ENCODE data around the gene QSOX2.

Gene QSOX2

DNA sequence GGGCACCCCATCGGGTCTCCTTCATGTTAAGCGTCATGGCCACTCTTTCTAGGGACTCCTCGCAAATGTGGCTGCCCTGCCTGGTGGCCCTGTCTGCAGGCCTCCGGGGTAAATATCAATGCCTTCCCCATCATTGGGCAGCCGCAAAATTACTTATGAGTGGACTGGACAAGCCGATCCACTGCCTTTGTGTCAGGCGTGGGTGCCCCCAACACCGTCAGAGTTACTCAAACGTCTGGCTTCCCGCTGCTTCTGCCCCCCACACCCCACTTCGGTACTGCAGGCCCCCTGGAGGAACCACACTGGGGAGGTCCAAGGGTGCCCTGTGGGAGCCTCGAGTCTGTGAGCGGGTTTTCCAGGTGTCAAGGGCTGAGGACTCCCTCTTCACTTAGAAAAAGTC is 44.4 kb downstream of the QSOX2 start:
- DNase-seq = no peak

DNA sequence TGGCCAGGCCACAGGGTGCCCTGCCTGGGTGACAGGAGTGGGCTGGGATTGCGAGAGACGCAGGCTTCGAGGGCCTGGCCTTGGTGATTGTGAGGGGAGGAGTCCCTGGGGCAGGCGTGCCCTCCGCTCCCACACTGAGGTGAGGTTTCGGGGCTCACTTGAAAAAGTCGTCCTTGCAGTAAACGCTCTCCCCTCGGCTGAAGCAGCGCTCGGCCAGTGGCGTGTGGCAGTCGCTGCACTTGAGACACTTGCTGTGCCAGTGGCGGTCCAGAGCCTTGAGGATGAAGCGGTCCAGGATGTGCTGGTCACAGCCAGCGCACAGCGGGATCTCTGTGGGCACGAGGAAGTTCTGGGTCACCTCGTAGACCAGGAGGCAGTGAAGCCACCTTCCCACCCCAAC is 45.2 kb downstream of the QSOX2 start:
- DNase-seq = no peak

- DNase-seq = no peak
Observed at GRCh38 chr9:136199391-136200288, 46.0 kb downstream of the QSOX2 start.

DNA sequence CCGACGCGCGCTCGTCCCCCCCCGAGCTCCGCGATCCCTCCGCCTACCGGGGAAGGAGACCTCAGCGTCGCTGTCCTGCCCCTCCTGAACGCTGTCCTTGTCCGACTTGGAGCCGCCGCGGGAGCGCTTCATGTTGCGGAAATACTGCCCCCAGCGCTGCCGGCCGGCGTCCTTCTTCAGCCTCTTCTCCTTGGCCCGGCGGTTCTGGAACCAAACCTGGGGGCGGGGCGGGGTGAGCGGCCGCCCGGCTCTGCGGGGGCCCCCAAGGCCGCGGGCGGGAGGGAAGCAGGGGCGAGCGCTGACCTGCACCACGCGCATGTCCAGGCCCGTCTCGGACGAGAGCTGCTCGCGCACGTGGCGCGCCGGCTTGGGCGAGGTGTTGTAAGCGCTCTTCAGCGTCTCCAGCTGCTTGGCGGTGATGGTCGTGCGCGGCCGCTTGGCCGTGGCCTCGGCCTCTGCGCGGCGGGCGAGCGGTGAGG is 47.0 kb downstream of the QSOX2 start:
- no peak for DNase-seq

- no peak for DNase-seq
Observed at GRCh38 chr9:136197930-136198604, 47.5 kb downstream of the QSOX2 start.

- no peak for DNase-seq
Observed at GRCh38 chr9:136197084-136197875, 48.3 kb downstream of the QSOX2 start.

DNA sequence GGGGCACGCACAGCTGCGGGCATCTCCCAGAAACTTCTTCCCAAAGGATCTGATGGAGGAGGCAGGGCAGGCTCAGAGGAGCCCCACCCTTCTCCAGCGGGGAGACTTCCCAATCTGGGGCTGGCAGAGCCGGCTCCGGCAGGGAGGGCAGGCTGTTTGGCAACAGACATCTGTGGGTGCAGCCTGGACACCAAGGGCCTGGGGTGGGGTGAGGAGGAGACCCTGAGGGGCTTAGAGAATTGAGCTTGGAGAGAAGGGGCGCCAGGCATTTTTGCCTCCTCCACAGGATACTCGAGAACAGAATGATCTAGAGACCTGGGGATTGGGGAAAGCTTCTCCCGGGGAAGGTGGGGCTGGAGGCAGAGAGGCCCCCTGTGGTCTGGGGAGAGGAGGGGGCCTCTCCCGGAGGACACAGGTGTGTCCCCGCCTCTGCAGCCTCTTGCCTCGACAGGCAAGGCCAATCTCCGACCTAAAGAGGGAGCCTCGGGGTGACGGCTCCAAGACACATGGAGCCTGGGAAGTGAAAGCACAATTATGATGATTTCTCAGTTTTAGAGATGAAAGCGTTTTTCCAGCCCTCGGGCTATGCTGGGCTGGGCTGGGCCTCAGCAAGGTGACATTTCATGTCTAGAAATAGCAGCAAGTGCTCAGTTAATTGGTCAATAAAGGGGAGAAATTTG is 49.1 kb downstream of the QSOX2 start:
- DNase-seq = no peak

GRCh38 chr9:136194540-136194939 is 51.1 kb downstream of the QSOX2 start:
- no peak for DNase-seq

DNA sequence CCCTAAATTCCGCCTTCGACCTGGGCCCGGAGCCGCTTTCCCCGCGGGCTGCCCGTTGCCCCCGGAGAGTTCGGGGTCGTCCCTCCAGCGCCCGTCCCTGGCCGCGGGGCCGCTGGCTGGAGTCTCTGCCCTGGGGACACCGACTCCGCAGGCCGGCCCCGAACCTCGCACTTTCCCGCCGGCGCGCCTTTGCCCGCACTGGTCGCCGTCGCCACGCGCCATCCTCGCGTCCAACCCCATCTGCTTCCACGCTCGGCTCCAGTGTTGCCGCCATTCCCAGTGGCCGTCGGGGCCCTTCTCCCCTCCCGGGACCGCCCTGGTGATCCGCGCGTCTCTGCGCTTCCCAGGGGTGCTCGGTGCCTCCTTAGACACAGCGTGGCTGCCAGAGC is 51.7 kb downstream of the QSOX2 start:
- DNase-seq = no peak

DNA sequence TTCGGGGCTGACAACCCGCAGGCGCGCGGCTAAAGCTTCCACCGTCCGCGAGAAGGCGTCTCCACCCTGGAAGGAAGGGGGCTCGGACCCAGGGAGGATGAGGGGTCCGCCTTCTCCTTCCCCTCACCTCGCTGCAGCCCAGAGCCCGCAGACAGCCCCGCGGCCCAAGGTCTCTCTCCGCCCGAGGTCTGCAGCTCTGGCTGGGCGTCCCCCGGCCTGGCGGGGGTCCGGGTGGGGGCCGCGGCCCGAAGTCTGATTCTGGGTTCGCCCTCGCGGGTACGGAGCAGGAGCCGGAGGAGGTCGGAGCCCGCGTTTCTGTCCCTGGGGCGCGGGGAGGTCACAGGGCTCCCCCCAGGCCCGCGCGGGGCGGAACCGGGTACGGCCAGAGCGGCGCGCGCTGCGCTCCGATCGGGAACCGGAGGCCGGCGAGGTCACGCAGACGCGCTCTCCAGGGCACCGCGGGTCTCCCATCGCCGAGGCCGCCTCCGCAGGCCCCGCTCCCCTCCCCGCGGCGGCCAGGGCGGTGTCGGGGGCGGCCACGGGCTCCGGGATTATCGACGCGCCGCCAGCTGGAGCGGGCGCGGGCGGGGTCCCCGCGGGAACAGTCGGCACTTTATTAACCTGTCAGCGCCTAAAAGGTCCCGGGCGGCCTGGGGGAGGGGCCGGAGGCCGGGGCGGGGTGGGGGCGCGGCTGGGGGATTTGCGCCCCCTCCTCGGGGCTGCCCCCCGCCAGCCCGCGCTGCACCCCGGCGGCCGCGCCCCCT is 52.3 kb downstream of the QSOX2 start:
- no peak for DNase-seq

DNA sequence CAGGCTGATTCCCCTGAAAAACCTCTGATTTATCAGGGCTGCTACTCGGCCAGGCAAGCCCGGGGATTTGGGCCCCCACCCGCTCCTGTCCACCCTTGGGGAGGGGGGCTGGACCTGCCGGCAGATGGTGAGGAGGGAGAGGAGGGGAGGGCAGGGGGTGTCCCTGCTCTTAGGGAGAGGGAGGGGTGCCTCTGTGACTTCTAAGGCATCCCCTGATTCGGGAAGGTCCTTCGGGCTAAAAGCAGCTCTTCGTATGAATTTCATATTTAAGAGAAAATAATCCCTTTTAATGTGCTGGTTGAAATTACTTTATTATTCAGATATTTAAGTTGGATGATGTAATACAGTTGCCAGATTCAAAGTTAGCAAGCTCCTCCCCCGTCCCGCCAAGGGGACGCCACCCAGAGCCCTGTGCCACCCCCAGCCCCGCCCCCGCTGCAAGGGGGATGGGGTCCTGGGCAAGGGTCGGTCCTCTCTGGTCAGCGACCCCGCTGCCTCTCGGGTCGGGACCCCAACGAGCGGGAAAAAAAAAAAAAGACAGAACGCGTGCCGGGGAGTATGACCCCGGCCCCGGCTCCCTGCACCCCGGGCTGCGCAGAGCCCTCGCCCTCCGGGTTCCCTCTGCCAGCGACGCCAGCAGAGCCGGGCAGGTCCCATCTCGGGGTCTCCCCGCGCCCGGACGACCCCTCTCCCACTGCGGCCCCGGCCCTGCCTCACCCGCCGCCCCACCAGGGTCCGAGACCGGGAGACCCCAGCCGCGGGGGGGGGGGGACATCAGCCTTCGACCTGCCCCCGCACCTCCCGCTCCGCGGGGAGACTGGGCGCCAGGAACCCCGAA is 53.1 kb downstream of the QSOX2 start:
- no peak for DNase-seq

- no peak for DNase-seq
Observed at GRCh38 chr9:136191960-136192286, 53.7 kb downstream of the QSOX2 start.

- DNase-seq = no peak
Observed at GRCh38 chr9:136191099-136191959, 54.3 kb downstream of the QSOX2 start.

DNA sequence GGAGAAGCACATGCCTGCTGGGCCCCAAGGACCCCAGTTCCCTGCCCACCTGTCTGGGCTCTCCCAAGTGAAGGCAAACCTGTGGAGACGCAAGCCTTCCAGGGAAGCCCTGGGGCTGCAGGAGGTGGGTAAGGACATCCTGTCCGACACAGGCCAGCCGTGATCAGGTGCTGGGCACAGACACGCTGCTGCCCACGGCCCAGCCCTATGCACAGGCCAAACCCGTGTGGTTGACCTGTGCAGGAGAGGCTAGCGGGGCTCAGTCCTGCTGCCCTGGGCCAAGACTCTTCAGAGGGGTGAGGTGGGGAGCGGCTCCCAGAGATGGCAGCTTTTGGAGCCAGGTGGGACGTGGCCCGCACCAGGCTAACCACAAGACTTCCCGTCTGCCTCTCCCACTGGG is 55.0 kb downstream of the QSOX2 start:
- no peak for DNase-seq

DNA sequence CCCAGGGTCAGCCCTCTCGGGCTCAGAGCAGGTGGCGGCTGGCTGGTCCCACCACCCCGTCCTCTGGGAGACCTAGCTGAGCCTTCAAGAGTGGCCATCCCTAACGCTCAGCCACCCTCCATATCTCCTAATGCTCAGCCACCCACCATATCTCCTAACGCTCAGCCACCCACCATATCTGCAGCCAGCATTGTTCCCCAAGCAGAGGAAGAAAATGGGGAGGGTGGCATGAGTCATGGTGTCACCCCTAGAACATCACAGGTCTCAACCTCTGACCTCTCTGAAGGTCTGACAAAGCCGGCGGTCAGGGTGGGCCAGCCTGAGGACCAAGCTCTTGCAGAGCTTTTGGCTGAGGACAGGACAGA is 55.4 kb downstream of the QSOX2 start:
- DNase-seq = no peak

DNA sequence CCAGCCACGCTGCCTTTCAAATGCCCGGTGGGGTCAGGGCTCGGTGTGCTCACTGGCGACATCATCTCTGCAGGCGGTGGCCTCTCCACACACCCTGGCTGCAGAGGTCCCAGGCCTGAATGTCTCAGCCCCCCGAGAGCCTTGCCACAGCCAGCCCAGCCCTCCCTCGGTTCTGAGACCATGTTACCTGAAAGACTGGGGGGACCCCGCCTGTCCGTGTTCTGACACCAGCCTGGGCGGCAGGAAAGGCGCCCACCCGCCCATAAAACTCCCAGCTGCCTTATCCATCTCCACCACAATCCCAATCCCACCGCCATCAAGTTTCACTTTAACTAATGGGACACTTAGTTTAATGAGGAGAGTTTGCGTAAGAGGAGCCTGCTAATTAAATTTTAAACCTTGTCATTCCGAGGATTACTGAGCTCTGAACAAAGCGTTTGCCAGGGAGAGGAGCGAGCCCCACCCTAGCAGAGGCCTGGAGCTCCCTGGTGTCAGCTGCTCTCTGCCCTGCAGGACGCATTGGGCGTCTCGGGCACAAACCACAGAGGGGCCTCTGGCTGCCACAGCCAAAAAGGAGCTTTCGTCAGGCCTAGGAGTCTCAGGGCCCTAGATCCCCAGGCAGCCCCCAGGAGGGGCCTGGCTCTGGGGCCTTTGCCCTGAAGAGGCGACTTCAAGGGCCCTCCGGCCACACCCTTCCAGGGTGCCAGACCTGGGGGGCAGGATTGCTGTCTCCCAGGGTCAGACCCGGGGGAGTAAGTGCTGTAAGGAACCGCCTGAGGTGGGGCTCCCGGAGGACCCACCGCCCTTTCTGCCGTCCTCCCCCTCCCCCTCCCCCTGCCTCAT is 56.0 kb downstream of the QSOX2 start:
- no peak for DNase-seq

DNA sequence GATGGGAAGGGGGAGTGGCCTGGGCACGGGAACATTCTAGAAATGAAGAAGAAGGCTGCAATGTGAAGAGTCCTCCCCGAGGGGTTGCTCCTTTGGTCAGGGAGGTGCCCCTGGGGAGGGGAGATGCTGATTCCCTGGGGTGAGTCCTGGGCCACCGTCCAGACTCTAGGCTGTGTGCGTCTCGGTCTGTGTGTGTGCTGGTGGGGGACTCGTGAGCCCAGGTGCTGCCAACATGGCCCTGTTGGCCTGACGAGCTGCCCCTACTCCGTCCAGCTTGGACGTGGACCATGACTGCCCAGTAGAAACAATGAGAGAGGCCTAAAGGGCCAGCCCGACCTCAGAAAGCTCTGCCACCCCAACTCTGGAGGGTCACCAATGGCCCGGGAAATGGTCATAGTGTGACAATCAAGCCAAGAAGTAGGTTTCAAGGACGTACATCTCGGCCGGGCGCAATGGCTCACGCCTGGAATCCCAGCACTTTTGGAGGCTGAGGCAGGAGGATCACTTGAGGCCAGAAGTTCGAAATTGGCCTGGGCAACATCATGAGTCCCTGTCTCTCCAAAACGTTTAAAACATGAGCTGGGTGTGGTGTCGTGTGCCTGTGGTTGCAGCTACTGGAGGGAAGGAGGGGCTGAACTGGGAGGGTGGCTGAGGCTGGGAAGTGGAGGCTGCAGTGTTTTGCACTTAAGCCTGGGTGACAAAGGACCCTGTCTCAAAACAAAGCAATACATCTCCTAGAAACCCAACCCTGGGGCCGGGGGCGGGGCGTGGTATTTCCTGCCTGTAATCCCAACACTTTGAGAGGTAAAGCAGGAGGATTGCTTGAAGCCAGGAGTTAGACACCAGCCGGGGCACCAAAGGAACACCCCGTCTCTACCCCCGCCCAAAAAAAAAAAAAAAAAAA is 57.7 kb downstream of the QSOX2 start:
- no peak for DNase-seq

DNA sequence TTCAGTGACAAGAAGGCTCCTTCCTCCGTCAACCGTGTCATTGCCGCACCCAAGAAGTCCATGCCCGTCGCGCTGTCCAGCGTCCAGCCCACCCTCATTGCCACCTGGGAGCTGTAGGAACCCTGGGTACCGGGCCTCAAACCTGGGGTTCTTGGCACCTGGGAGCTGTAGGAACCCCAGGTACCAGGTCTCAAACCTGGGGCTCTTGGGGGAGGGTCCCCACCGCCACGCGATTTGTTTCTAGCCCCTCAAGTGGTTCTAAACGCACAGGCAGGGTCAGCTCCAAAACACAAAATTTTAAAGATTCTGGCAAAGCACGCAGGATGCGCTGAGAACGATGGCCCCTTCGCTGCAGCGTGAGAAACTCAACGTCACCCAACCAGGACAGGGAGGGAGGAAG is 58.4 kb downstream of the QSOX2 start:
- DNase-seq = no peak
